HG03064 (cell line): ENCODE results near the gene SENP8.
"Not testable (repeated sequence)": the region's sequence is repeated elsewhere in the genome, so short reads cannot be mapped to it uniquely, and the experiment has no call there.

Experiments
- ATAC-seq: cut with Tn5 transposase; IDR thresholded peaks from one replicate; pipeline ENCODE4 v1.9.1; 2021; ENCODE audit warnings: low read depth; ENCODE audit not compliant: unreplicated experiment

SENP8 gene

GRCh38 chr15:72154316-72154715 lies 36.1 kb downstream of the SENP8 start:
- no peak for ATAC-seq

- ATAC-seq = no peak
Observed at GRCh38 chr15:72155003-72155621, 36.9 kb downstream of the SENP8 start.

DNA sequence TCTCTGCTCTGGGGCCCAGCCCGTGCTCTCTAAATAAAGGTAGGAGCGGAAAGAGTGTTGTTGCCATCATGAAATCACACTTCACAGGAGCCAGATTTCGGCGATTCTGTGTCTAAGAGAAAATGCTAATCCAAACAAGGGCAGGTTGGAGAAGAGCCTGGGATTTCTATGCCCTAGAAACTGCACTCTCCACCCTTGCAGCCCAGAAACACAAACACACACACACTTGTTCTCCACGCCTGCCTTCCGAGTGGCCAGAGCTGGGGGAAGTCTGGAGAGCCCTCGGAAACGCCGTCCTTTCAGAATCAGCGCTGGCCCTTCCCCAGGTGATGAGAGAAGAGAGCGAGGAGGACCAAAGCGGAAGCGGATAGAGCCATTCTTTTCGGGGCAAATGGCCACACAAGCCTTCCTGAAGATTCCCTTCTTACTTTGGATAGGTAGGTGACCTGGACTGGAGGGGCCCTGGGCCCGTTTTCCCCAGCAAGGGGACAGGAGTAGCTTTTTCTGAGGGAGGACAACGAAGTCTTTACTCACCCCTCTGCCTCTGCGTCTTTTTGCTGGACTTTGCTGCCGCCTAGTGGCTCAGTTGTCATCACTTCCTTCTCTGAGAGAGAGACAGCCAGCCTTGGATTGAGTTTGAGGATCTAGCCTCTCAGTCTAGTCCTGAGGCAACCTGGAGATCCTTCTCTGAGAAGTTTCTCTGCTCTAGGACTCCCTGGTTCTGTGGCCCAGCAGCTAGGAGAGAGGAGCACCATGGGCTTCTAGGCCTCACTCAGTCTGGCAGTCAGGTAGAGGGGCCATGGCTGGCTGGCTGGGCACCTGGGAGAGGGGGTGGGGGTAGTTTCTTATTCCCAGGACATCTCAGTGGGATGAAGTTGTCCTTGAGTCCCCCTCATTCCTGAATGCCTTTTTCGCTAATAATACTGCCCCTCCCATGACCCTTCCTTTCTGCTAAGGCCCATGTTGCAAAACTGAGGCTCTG lies 37.7 kb downstream of the SENP8 start:
- ATAC-seq = no peak

DNA sequence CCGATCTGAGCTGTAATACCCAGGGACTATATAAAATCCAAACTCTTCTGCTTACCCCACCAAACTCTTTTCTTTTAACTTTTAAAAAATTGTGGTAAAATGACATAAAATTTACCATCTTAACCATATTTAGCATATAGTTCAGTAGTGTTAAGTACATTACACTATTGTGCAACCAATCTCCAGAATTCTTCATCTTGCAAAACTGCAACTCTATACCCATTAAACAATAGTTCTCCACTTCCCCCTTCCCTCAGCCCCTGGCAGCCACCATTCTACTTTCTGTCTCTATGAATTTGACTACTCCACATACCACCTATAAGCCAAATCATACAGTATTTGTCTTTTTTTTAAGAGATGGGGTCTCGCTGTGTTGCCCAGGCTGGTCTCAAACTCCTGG lies 38.7 kb downstream of the SENP8 start:
- ATAC-seq = no peak

GRCh38 chr15:72160696-72161245 lies 42.6 kb downstream of the SENP8 start:
- no peak for ATAC-seq

DNA sequence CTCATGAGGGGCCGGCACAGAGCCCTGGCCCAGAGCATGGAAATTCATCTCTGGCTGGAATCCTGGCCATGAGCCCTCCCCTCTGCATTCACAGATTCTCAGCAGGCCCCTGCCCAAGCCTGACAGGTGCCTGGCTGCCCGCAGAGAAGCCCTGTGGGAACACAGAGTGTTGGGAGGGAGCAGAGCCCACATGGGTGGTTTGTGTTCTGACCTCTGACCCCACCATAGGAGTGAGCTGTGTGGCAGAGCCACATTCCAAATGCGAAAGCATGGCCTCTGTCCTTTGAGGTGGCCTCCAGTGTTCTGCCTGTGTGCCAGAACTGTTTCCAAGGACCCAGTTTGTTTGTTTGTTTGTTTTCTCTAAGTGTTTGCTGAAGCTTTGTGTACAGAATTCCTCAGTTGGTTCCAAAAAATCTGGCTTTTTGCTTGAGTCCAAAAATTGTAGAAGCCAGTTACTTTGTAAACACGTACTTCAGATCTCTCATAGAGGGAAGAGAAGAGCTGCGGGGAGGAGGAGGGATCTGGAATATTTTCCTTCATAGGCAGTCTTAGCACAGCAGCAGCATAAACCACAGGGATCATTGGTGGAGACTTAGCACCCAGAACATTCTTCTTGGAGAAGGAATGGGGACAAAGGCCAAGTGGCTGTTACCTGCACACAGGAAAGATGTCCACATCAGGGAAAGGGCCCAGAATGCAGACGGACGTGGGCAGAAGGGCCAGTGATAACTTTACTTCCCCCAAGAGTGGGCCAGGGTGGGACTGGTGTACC lies 43.3 kb downstream of the SENP8 start:
- no peak for ATAC-seq

GRCh38 chr15:72162569-72162968 lies 44.4 kb downstream of the SENP8 start:
- ATAC-seq = no peak

DNA sequence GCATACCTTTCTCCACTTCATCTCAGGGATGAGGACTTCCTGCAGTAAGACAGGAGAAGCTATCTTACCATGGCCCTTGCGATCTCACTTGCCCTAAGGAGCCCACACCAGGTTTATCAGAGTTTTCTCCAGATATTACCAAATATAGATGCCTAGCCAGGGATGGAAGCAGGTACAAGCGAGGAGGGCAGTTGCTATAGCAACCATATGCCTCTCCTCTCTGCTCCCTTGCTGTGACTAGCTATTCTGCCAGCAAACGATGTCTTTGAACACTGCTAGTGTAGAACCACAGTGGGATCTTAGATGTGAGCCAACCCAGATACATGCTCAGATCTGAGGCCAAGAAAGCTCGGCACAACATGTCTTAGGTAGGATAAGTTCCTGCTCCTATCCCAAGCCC lies 45.5 kb downstream of the SENP8 start:
- no peak for ATAC-seq

GRCh38 chr15:72166716-72167417 lies 48.7 kb downstream of the SENP8 start:
- ATAC-seq = no peak

DNA sequence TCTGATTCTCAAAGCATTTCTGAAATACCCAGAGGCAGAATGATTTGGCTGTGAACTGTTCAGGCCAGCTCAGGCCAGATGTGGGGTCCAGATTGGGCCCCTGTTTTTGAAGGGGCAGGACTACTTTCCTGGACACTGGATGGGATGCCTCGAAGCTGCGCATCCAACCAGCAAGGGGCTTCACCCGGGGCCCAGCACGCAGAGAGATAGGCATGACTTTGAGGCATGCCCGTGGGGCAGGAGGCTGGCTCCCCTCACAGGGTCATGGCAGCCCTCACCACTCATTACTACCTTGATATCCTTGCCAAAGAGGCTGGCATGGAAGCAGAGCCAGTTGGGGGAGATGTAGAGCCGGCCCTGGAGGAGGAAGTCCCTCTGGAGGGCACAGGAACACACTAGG lies 49.2 kb downstream of the SENP8 start:
- no peak for ATAC-seq

GRCh38 chr15:72168131-72168807 lies 50.1 kb downstream of the SENP8 start:
- ATAC-seq = no peak

GRCh38 chr15:72168808-72169190 lies 50.6 kb downstream of the SENP8 start:
- ATAC-seq = no peak

- no peak for ATAC-seq
Observed at GRCh38 chr15:72169236-72169920, 51.2 kb downstream of the SENP8 start.

GRCh38 chr15:72169921-72170611 lies 51.9 kb downstream of the SENP8 start:
- no peak for ATAC-seq

GRCh38 chr15:72170691-72171090 lies 52.5 kb downstream of the SENP8 start:
- no peak for ATAC-seq

GRCh38 chr15:72171978-72172377 lies 53.8 kb downstream of the SENP8 start:
- ATAC-seq = not testable (repeated sequence)

DNA sequence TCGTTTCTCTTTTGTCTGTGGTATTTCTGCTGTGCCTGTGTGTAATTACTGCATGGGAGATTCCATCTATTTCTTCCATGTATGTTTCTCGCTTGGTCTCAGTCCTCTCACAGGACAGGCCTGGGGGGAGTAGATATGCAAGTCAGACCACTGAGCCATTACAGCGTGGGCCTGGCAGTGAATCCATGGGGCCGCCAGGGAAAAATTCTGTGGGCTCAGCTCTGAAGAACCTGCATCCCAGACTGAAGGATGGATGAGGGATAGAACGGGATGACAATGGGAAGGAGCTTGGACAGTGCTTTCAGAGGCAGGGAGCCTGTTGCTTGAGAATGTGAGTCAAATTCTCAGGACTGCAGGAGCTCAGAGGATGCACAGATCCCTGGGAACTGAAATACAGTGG lies 54.6 kb downstream of the SENP8 start:
- no peak for ATAC-seq

DNA sequence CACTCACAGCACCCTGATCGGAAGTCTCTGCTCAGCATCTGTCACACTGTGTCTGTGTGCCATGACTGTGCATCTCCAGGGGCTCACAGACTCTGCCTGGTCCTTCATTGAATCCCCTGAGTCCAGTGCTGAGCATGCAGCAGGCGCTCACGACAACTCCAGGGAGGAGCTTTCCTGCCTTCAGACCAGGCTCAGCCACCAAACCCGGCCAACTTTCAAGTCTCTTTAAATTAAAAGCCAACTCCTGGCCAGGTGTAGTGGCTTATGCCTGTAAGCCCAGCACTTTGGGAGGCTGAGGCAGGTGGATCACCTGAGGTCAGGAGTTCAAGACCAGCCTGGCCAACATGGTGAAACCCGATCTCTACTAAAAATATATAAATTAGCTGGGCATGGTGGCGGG lies 55.2 kb downstream of the SENP8 start:
- ATAC-seq = no peak
